Esophagus muscularis mucosa (tissue), 4 donors: ENCODE results near the gene SLC48A1. TPM values are rescaled to one million over a fixed set of nuclear protein-coding genes. Genes with fewer than 3 reads are reported as not detected.

Experiments
- DNase-seq: peaks from one replicate; pipeline ENCODE4 v3.0.0-alpha.2; 2017; ENCODE audit errors: extremely low spot score
- H3K27ac ChIP-seq, 4 donors: fragments of 200-600 bp; sonication (generic); replicated peaks in 1 of 4; 1 replicate in 3 of 4; 2 replicates in 1 of 4; pipeline ENCODE4 v1.5.1; 2016 to 2019; ENCODE audit warnings: mild to moderate bottlenecking in 1 of 4
- H3K27me3 ChIP-seq, 4 donors: fragments of 200-600 bp; sonication (generic); one replicate each; pipeline versions ENCODE4 v1.5.1 to v1.6.0; 2016 to 2019
- H3K36me3 ChIP-seq, 4 donors: fragments of 200-600 bp; sonication (generic); one replicate each; pipeline ENCODE4 v1.5.1; 2016 to 2019
- H3K4me1 ChIP-seq, 4 donors: fragments of 200-600 bp; sonication (generic); one replicate each; pipeline ENCODE4 v1.5.1; 2016 to 2019
- H3K4me3 ChIP-seq, 4 donors: fragments of 200-600 bp; sonication (generic); 1 replicate in 2 of 4; 2 replicates in 2 of 4; pipeline ENCODE4 v1.5.1; 2016 to 2019; ENCODE audit warnings: mild to moderate bottlenecking in 4 of 4, moderate library complexity in 1 of 4
- H3K9me3 ChIP-seq, 4 donors: fragments of 200-600 bp; sonication (generic); 1 replicate in 3 of 4; 2 replicates in 1 of 4; pipeline ENCODE4 v1.5.1; 2016 to 2019
- CTCF ChIP-seq, 3 experiments: fragments of 200-600 bp in 2 of 3; fragments of 450-650 bp in 1 of 3; sonication (generic) in 2 of 3; IDR thresholded peaks; one replicate each; pipeline ENCODE4 v1.5.1; 2017 to 2019; ENCODE audit warnings: antibody characterized with exemption in 3 of 3, mild to moderate bottlenecking in 2 of 3, moderate library complexity in 1 of 3
- EP300 ChIP-seq: sonication (generic); formaldehyde crosslinking; IDR thresholded peaks from one replicate; pipeline ENCODE4 v1.6.1; 2017; ENCODE audit warnings: antibody characterized with exemption
- POLR2A ChIP-seq: fragments of 450-650 bp; IDR thresholded peaks from one replicate; pipeline ENCODE4 v1.6.1; 2017; ENCODE audit warnings: antibody characterized with exemption, moderate library complexity, mild to moderate bottlenecking, low read depth
- POLR2AphosphoS5 ChIP-seq, 2 donors: sonication (generic); formaldehyde crosslinking; IDR thresholded peaks; one replicate each; pipeline ENCODE4 v1.6.1; 2017; ENCODE audit warnings: antibody characterized with exemption in 2 of 2
- WGBS: methylation state at CpG from one replicate; pipeline ENCODE4 v1.1.5; 2018; 5-methylcytosine and 5-hydroxymethylcytosine counted together
- intact Hi-C: fragments of 100-400 bp; cut with DNase I; formaldehyde crosslinking; loops from one replicate; pipeline ENCODE4 v1.15.1; 2023
- total RNA-seq, 4 donors: library from RNA; depleted of rRNA; stranded (reverse); fragments of >200 nt; gene quantifications; one replicate each; pipeline versions ENCODE4 v1.1.0 to v1.2.1, GENCODE V29; 2016

The SLC48A1 gene
- total RNA-seq, 4 donors from 2014 or later, result 34.5 to 56.0 (median 40.7) TPM

- DNase-seq, result no peak
- no peaks in the 10 kb centered on the region for H3K27me3 ChIP-seq
- H3K4me1 ChIP-seq, result peaks cover 31 to 69% (median 61%) of the 10 kb centered on the region in 4 donors
- no peaks in the 10 kb centered on the region for H3K9me3 ChIP-seq
- intact Hi-C loops, result no loop called here
- H3K27ac ChIP-seq, result peak overlapping the region; percentile 27 to 71 (median 31)
- 71% methylated on average over 9 of the region's 13 CpGs for WGBS
- no peak overlapping the region for H3K4me3 ChIP-seq
- H3K36me3 ChIP-seq, result peaks cover 28 to 63% (median 63%) of the 10 kb centered on the region in 4 donors
- TF ChIP-seq EP300 (no peak), POLR2AphosphoS5 (IDR thresholded peaks at IDR 0.05) (peak in 1 of 2 donors; percentile 19)
Measured at GRCh38 chr12:47781479-47782371, 8.7 kb downstream of the SLC48A1 start.

GRCh38 chr12:47782372-47782770 lies 9.3 kb downstream of the SLC48A1 start:
- Histone ChIP-seq H3K9me3 (no peaks in the 10 kb centered on the region), H3K27me3 (no peaks in the 10 kb centered on the region), H3K4me1 (peaks cover 29 to 69% (median 61%) of the 10 kb centered on the region in 4 donors), H3K4me3 (no peak overlapping the region), H3K36me3 (peaks cover 34 to 70% (median 69%) of the 10 kb centered on the region in 4 donors), H3K27ac (peak overlapping the region; percentile 9 to 71 (median 30))
- WGBS, result 75% methylated on average over 5 of the region's 8 CpGs
- no peak for TF ChIP-seq EP300
- no peak for TF ChIP-seq CTCF (IDR thresholded peaks at IDR 0.05)
- TF ChIP-seq POLR2A, result no peak
- DNase-seq, result no peak
- intact Hi-C loops, result no loop called here

GRCh38 chr12:47783024-47783755 lies 10.2 kb downstream of the SLC48A1 start:
- no peak for DNase-seq
- H3K27me3 ChIP-seq, result no peaks in the 10 kb centered on the region
- peaks cover 21 to 68% (median 57%) of the 10 kb centered on the region in 4 donors for H3K4me1 ChIP-seq
- intact Hi-C loops, result no loop called here
- H3K4me3 ChIP-seq, result no peak overlapping the region
- H3K27ac ChIP-seq, result peak overlapping the region; percentile 9 to 71 (median 30)
- peaks cover 42 to 78% (median 77%) of the 10 kb centered on the region in 4 donors for H3K36me3 ChIP-seq
- 77% methylated on average over 15 of the region's 17 CpGs for WGBS
- H3K9me3 ChIP-seq, result no peaks in the 10 kb centered on the region
- TF ChIP-seq CTCF (IDR thresholded peaks at IDR 0.05), result no peak
- no peak for TF ChIP-seq POLR2AphosphoS5 (IDR thresholded peaks at IDR 0.05)
- no peak for TF ChIP-seq POLR2A
- no peak for TF ChIP-seq EP300

- no peak for TF ChIP-seq POLR2AphosphoS5 (IDR thresholded peaks at IDR 0.05)
- TF ChIP-seq CTCF (IDR thresholded peaks at IDR 0.05), result no peak
- no peak for TF ChIP-seq EP300
- TF ChIP-seq POLR2A, result no peak
- H3K27me3 ChIP-seq, result no peaks in the 10 kb centered on the region
- H3K27ac ChIP-seq, result peak overlapping the region in 3 of 4 donors; percentile 1 to 71 (median 9)
- WGBS, result 74% methylated on average over 13 of the region's 20 CpGs
- intact Hi-C loops, result no loop called here
- H3K36me3 ChIP-seq, result peaks cover 50 to 87% (median 87%) of the 10 kb centered on the region in 4 donors
- no peak for DNase-seq
- H3K4me1 ChIP-seq, result peaks cover 11 to 61% (median 51%) of the 10 kb centered on the region in 4 donors
- no peak overlapping the region for H3K4me3 ChIP-seq
- H3K9me3 ChIP-seq, result no peaks in the 10 kb centered on the region
Measured at GRCh38 chr12:47783821-47784819, 11.1 kb downstream of the SLC48A1 start.
